Upper lobe of left lung (tissue), 6 donors: ENCODE results near the gene USP3. TPM values are rescaled to one million over a fixed set of nuclear protein-coding genes. Genes with fewer than 3 reads are reported as not detected.

ENCODE experiments used
- ATAC-seq, 2 donors: fragments of 200-7000 bp; cut with Tn5 transposase; one replicate each; pipeline ENCODE4 v1.9.1; 2022; ENCODE audit warnings: mild to moderate bottlenecking in 2 of 2, moderate library complexity in 2 of 2; ENCODE audit not compliant: low FRiP score in 2 of 2
- DNase-seq, 2 donors: peaks; one replicate each; pipeline ENCODE4 v3.0.0-alpha.2; 2019 to 2020
- H3K27ac ChIP-seq, 4 donors: fragments of 200-600 bp; sonication (generic); one replicate each; pipeline ENCODE4 v1.5.1; 2016 to 2019
- H3K27me3 ChIP-seq, 4 donors: fragments of 200-600 bp; sonication (generic); one replicate each; pipeline ENCODE4 v1.5.1; 2017 to 2019
- H3K36me3 ChIP-seq, 4 donors: fragments of 200-600 bp; sonication (generic); one replicate each; pipeline ENCODE4 v1.5.1; 2016 to 2019
- H3K4me1 ChIP-seq, 4 donors: fragments of 200-600 bp; sonication (generic); one replicate each; pipeline ENCODE4 v1.5.1; 2018 to 2019
- H3K4me3 ChIP-seq, 4 donors: fragments of 200-600 bp; sonication (generic); one replicate each; pipeline ENCODE4 v1.5.1; 2017 to 2019; ENCODE audit warnings: mild to moderate bottlenecking in 2 of 4, moderate library complexity in 1 of 4
- H3K9me3 ChIP-seq, 4 donors: fragments of 200-600 bp; sonication (generic); one replicate each; pipeline ENCODE4 v1.5.1; 2018 to 2019
- CTCF ChIP-seq, 6 experiments: fragments of 450-650 bp in 4 of 6; fragments of 200-600 bp in 2 of 6; sonication (generic) in 2 of 6; IDR thresholded peaks; one replicate each; pipeline ENCODE4 v1.5.1; 2016 to 2019; ENCODE audit warnings: antibody characterized with exemption in 6 of 6
- EP300 ChIP-seq, 4 donors: sonication (generic); formaldehyde crosslinking; IDR thresholded peaks; one replicate each; pipeline ENCODE4 v1.5.1; 2017; ENCODE audit warnings: antibody characterized with exemption in 4 of 4, control low read depth in 2 of 4
- POLR2A ChIP-seq, 4 donors: fragments of 450-650 bp; IDR thresholded peaks; one replicate each; pipeline ENCODE4 v1.5.1; 2016 to 2017; ENCODE audit warnings: antibody characterized with exemption in 4 of 4, mild to moderate bottlenecking in 2 of 4
- POLR2AphosphoS5 ChIP-seq, 2 donors: sonication (generic); formaldehyde crosslinking; IDR thresholded peaks; one replicate each; pipeline ENCODE4 v1.5.1; 2017; ENCODE audit warnings: antibody characterized with exemption in 2 of 2
- WGBS, 2 donors: methylation state at CpG; one replicate each; pipeline ENCODE4 v1.1.5; 2017 to 2018; 5-methylcytosine and 5-hydroxymethylcytosine counted together
- total RNA-seq, 6 donors: library from RNA; depleted of rRNA in 4 of 6; stranded (reverse); fragments of >200 nt in 4 of 6; gene quantifications; one replicate each; pipeline versions ENCODE4 v1.1.0 to v1.2.1, GENCODE V29; 2016 to 2021
- donor health status: DM: no; HTN: no; CAD: no; lungs with moderate emphysema.
- donor health status: DM: no; HTN: yes; CAD: no; lungs with severe emphysema.

USP3 gene
- total RNA-seq, 6 donors from 2014 or later = 45.7 to 87.0 (median 63.8) TPM

GRCh38 chr15:63475707-63476106 is 28.7 kb upstream of the USP3 start:
- no peak for ATAC-seq
- peaks cover 19 to 35% (median 33%) of the 10 kb centered on the region in 4 donors for H3K4me1 ChIP-seq
- H3K27me3 ChIP-seq = no peaks in the 10 kb centered on the region
- no peak overlapping the region for H3K27ac ChIP-seq
- no peaks in the 10 kb centered on the region for H3K9me3 ChIP-seq
- WGBS, 2 donors = 90 to 96% methylated on average over 8 to 9 of the region's 9 CpGs
- TF ChIP-seq CTCF (IDR thresholded peaks at IDR 0.05) (no peak), EP300 (IDR thresholded peaks at IDR 0.05) (no peak), POLR2A (IDR thresholded peaks at IDR 0.05) (no peak)
- DNase-seq = no peak
- H3K4me3 ChIP-seq = no peak overlapping the region
- no peaks in the 10 kb centered on the region for H3K36me3 ChIP-seq

GRCh38 chr15:63476229-63476632 is 28.2 kb upstream of the USP3 start:
- H3K36me3 ChIP-seq = no peaks in the 10 kb centered on the region
- H3K4me1 ChIP-seq = peaks cover 20 to 40% (median 36%) of the 10 kb centered on the region in 4 donors
- H3K9me3 ChIP-seq = no peaks in the 10 kb centered on the region
- TF ChIP-seq POLR2AphosphoS5 (IDR thresholded peaks at IDR 0.05) = no peak
- TF ChIP-seq POLR2A (IDR thresholded peaks at IDR 0.05) = no peak
- TF ChIP-seq EP300 (IDR thresholded peaks at IDR 0.05) = no peak
- TF ChIP-seq CTCF (IDR thresholded peaks at IDR 0.05) = no peak
- DNase-seq = no peak
- peak in 1 of 2 donors; percentile 87 for ATAC-seq
- H3K4me3 ChIP-seq = no peak overlapping the region
- no peak overlapping the region for H3K27ac ChIP-seq
- WGBS, 2 donors = 78 to 85% methylated on average over 2 of the region's 2 CpGs
- no peaks in the 10 kb centered on the region for H3K27me3 ChIP-seq

GRCh38 chr15:63478243-63478642 is 26.1 kb upstream of the USP3 start:
- ATAC-seq (no peak), DNase-seq (no peak)
- Histone ChIP-seq H3K4me1 (peaks cover 25 to 43% (median 36%) of the 10 kb centered on the region in 4 donors), H3K9me3 (no peaks in the 10 kb centered on the region), H3K27ac (no peak overlapping the region), H3K4me3 (no peak overlapping the region), H3K36me3 (no peaks in the 10 kb centered on the region), H3K27me3 (no peaks in the 10 kb centered on the region)
- 91 to 97% methylated on average over 5 to 6 of the region's 6 CpGs for WGBS, 2 donors
- no peak for TF ChIP-seq EP300 (IDR thresholded peaks at IDR 0.05)
- no peak for TF ChIP-seq CTCF (IDR thresholded peaks at IDR 0.05)
- TF ChIP-seq POLR2AphosphoS5 (IDR thresholded peaks at IDR 0.05) = no peak
- TF ChIP-seq POLR2A (IDR thresholded peaks at IDR 0.05) = no peak

DNA sequence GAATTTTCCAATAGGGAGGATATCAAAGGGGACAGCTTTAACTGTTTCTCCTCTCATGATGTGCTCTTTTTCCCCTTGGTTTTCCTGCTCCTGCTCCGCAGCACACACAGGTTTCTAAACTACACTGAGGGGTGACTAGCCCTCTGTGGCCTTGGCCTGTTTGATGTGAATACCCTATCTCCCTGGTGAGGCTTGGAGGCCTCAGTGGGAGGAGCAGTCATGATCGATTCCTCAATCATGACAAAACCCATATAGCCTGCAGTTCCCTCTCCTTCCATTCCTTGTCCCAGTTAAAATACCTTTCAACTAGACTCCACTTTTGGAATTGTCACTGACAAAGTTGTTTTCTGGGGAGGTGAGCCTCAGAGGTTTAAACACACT is 24.0 kb upstream of the USP3 start:
- H3K4me1 ChIP-seq = peaks cover 17 to 37% (median 26%) of the 10 kb centered on the region in 4 donors
- 89 to 90% methylated on average over 2 of the region's 2 CpGs for WGBS, 2 donors
- ATAC-seq = no peak
- no peak for DNase-seq
- H3K27me3 ChIP-seq = no peaks in the 10 kb centered on the region
- H3K9me3 ChIP-seq = no peaks in the 10 kb centered on the region
- no peak for TF ChIP-seq POLR2AphosphoS5 (IDR thresholded peaks at IDR 0.05)
- TF ChIP-seq POLR2A (IDR thresholded peaks at IDR 0.05) = no peak
- TF ChIP-seq EP300 (IDR thresholded peaks at IDR 0.05) = no peak
- no peak for TF ChIP-seq CTCF (IDR thresholded peaks at IDR 0.05)
- no peaks in the 10 kb centered on the region for H3K36me3 ChIP-seq
- H3K27ac ChIP-seq = peak overlapping the region in 1 of 4 donors; percentile 24
- H3K4me3 ChIP-seq = no peak overlapping the region

- ATAC-seq (no peak), DNase-seq (no peak)
- H3K27ac ChIP-seq = no peak overlapping the region
- H3K27me3 ChIP-seq = no peaks in the 10 kb centered on the region
- TF ChIP-seq POLR2A (IDR thresholded peaks at IDR 0.05) (no peak), EP300 (IDR thresholded peaks at IDR 0.05) (no peak), CTCF (IDR thresholded peaks at IDR 0.05) (no peak), POLR2AphosphoS5 (IDR thresholded peaks at IDR 0.05) (no peak)
- peaks cover 17 to 37% (median 26%) of the 10 kb centered on the region in 4 donors for H3K4me1 ChIP-seq
- WGBS, 2 donors = 79 to 80% methylated on average over 3 of the region's 3 CpGs
- no peaks in the 10 kb centered on the region for H3K36me3 ChIP-seq
- H3K4me3 ChIP-seq = no peak overlapping the region
- no peaks in the 10 kb centered on the region for H3K9me3 ChIP-seq
These were observed 23.1 kb upstream of the USP3 start for GRCh38 chr15:63481105-63481810.
